Measurements from ENCODE around the gene LEPR. TPM values are rescaled to one million over a fixed set of nuclear protein-coding genes. Genes with fewer than 3 reads are reported as not detected.

The LEPR gene
- total RNA-seq, 4 donors from 2014 or later, result 1.2 to 20.4 (median 6.3) TPM

- no peak for TF ChIP-seq CTCF (IDR thresholded peaks at IDR 0.05)
- TF ChIP-seq POLR2A (IDR thresholded peaks at IDR 0.05), result no peak
- no peak for DNase-seq
- WGBS, 2 donors, result 44 to 71% methylated on average over 3 of the region's 3 CpGs
- Histone ChIP-seq H3K4me1 (no peaks in the 10 kb centered on the region), H3K4me3 (no peak overlapping the region), H3K27ac (no peak overlapping the region), H3K9me3 (no peaks in the 10 kb centered on the region), H3K27me3 (no peaks in the 10 kb centered on the region), H3K36me3 (no peaks in the 10 kb centered on the region)
- intact Hi-C loops (cut with DNase I), result no loop called here
Observed at GRCh38 chr1:65441464-65441863, 21.0 kb downstream of the LEPR start.

GRCh38 chr1:65442442-65442841 lies 22.0 kb downstream of the LEPR start:
- WGBS, 2 donors, result 71 to 83% methylated on average over 1 of the region's 1 CpG
- Histone ChIP-seq H3K27ac (no peak overlapping the region), H3K4me1 (no peaks in the 10 kb centered on the region), H3K27me3 (no peaks in the 10 kb centered on the region), H3K36me3 (no peaks in the 10 kb centered on the region), H3K9me3 (no peaks in the 10 kb centered on the region), H3K4me3 (no peak overlapping the region)
- DNase-seq, result no peak
- TF ChIP-seq POLR2A (IDR thresholded peaks at IDR 0.05) (no peak), CTCF (IDR thresholded peaks at IDR 0.05) (no peak)
- intact Hi-C loops (cut with DNase I), result no loop called here

- H3K27ac ChIP-seq, result no peak overlapping the region
- DNase-seq, result no peak
- no peaks in the 10 kb centered on the region for H3K27me3 ChIP-seq
- TF ChIP-seq POLR2A (IDR thresholded peaks at IDR 0.05), result no peak
- no peak for TF ChIP-seq CTCF (IDR thresholded peaks at IDR 0.05)
- no peaks in the 10 kb centered on the region for H3K36me3 ChIP-seq
- H3K4me3 ChIP-seq, result no peak overlapping the region
- intact Hi-C loops (cut with DNase I), result no loop called here
- no peaks in the 10 kb centered on the region for H3K9me3 ChIP-seq
- WGBS, 2 donors, result 81 to 89% methylated on average over 2 of the region's 2 CpGs
- no peaks in the 10 kb centered on the region for H3K4me1 ChIP-seq
Observed at GRCh38 chr1:65443647-65444046, 23.2 kb downstream of the LEPR start.

- H3K27ac ChIP-seq, result no peak overlapping the region
- WGBS, 2 donors, result 62 to 78% methylated on average over 4 to 5 of the region's 5 CpGs
Observed at GRCh38 chr1:65444128-65444640, 23.7 kb downstream of the LEPR start.

GRCh38 chr1:65445837-65446236 lies 25.4 kb downstream of the LEPR start:
- H3K36me3 ChIP-seq, result no peaks in the 10 kb centered on the region
- H3K4me1 ChIP-seq, result no peaks in the 10 kb centered on the region
- no peaks in the 10 kb centered on the region for H3K9me3 ChIP-seq
- no peaks in the 10 kb centered on the region for H3K27me3 ChIP-seq
- no peak overlapping the region for H3K4me3 ChIP-seq
- TF ChIP-seq CTCF (IDR thresholded peaks at IDR 0.05) (no peak), POLR2A (IDR thresholded peaks at IDR 0.05) (no peak)
- intact Hi-C loops (cut with DNase I), result no loop called here
- H3K27ac ChIP-seq, result no peak overlapping the region
- WGBS, 2 donors, result 93 to 95% methylated on average over 1 of the region's 1 CpG
- no peak for DNase-seq

More at GRCh38 chr1:65444128-65444640, 23.7 kb downstream of the LEPR start:
- intact Hi-C loops (cut with DNase I), result no loop called here
- no peak for TF ChIP-seq POLR2A (IDR thresholded peaks at IDR 0.05)
- no peak for TF ChIP-seq CTCF (IDR thresholded peaks at IDR 0.05)
- Histone ChIP-seq H3K4me3 (no peak overlapping the region), H3K36me3 (no peaks in the 10 kb centered on the region), H3K9me3 (no peaks in the 10 kb centered on the region), H3K27me3 (no peaks in the 10 kb centered on the region), H3K4me1 (no peaks in the 10 kb centered on the region)
- DNase-seq, result no peak

All from esophagus squamous epithelium (tissue), 5 donors.